Kidney epithelial cell (primary cell): ENCODE measurements around the gene GRWD1. TPM values are rescaled to one million over a fixed set of nuclear protein-coding genes. Genes with fewer than 3 reads are reported as not detected.
"Not testable (repeated sequence)": the region's sequence is repeated elsewhere in the genome, so short reads cannot be mapped to it uniquely, and the experiment has no call there.

ENCODE experiments used
- DNase-seq: peaks from one replicate; pipeline ENCODE4 v3.0.0-alpha.2; 2010; ENCODE audit warnings: low read depth
- H3K27me3 ChIP-seq: 2 replicates; pipeline ENCODE4 v1.6.0; 2011; ENCODE audit warnings: low read length; ENCODE audit not compliant: control insufficient read depth, insufficient read depth
- H3K36me3 ChIP-seq: 2 replicates; pipeline ENCODE4 v1.5.1; 2011; ENCODE audit warnings: low read length; ENCODE audit not compliant: control insufficient read depth, insufficient read depth
- H3K4me3 ChIP-seq: 2 replicates; pipeline ENCODE4 v1.5.1; 2011; ENCODE audit warnings: low read depth, mild to moderate bottlenecking, control low read depth, low read length
- total RNA-seq: library from RNA; depleted of rRNA; stranded (reverse); fragments of >200 nt; gene quantifications from 2 replicates; pipeline ENCODE4 v1.2.3, GENCODE V29; 2015
- TF ChIP-seq, protein P1 (sequence below): IDR thresholded peaks from 2 replicates; pipeline ENCODE4 v1.5.1; 2011; ENCODE audit warnings: mild to moderate bottlenecking, moderate library complexity, low read length, control low read depth, inconsistent platforms; ENCODE audit not compliant: insufficient read depth, poor library complexity, severe bottlenecking

Gene GRWD1
- total RNA-seq, 1 donor from 2014 or later = 47.1 TPM

DNA sequence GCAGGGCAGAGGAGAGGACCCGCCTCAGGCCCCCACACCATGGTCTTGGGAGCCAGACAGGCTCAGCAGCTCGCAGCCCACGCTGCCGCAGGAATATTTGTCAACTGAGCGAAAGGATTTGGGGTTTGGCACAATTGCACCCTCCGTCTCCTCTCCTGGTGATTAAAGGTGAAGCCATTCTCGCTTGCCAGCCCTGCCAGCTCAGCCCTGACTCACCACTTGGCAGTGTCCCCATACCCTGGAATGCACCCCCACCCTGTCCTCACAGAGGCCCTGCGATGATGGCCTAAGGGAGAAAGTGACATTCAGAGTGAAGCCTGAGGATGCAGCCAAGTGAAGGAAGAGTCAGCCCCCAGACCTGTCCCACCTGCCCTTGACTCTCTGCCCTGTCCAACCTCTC is 42.2 kb downstream of the GRWD1 start:
- no peak for DNase-seq
- Histone ChIP-seq H3K4me3 (no peak overlapping the region), H3K27me3 (no peaks in the 10 kb centered on the region), H3K36me3 (no peaks in the 10 kb centered on the region)
- TF ChIP-seq, protein P1, sequence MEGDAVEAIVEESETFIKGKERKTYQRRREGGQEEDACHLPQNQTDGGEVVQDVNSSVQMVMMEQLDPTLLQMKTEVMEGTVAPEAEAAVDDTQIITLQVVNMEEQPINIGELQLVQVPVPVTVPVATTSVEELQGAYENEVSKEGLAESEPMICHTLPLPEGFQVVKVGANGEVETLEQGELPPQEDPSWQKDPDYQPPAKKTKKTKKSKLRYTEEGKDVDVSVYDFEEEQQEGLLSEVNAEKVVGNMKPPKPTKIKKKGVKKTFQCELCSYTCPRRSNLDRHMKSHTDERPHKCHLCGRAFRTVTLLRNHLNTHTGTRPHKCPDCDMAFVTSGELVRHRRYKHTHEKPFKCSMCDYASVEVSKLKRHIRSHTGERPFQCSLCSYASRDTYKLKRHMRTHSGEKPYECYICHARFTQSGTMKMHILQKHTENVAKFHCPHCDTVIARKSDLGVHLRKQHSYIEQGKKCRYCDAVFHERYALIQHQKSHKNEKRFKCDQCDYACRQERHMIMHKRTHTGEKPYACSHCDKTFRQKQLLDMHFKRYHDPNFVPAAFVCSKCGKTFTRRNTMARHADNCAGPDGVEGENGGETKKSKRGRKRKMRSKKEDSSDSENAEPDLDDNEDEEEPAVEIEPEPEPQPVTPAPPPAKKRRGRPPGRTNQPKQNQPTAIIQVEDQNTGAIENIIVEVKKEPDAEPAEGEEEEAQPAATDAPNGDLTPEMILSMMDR = no peak

DNA sequence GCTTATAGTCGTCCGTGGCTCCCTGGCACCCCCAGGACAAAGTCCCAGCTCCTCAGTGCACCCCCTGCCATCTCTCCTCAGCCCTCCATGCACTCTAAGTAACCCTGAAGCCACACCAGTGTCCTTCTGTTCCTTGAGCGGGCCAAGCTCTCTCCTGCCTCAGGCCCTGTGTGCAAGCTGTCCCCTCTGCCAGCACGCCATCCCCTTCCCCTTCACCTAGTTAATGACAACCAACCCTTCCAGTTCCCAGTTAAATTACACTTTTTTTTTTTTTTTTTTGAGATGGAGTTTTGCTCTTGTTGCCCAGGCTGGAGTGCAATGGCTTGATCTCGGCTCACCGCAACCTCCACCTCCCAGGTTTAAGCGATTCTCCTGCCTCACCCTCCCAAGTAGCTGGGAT is 42.7 kb downstream of the GRWD1 start:
- not testable (repeated sequence) for H3K27me3 ChIP-seq, H3K4me3 ChIP-seq, DNase-seq, H3K36me3 ChIP-seq

DNA sequence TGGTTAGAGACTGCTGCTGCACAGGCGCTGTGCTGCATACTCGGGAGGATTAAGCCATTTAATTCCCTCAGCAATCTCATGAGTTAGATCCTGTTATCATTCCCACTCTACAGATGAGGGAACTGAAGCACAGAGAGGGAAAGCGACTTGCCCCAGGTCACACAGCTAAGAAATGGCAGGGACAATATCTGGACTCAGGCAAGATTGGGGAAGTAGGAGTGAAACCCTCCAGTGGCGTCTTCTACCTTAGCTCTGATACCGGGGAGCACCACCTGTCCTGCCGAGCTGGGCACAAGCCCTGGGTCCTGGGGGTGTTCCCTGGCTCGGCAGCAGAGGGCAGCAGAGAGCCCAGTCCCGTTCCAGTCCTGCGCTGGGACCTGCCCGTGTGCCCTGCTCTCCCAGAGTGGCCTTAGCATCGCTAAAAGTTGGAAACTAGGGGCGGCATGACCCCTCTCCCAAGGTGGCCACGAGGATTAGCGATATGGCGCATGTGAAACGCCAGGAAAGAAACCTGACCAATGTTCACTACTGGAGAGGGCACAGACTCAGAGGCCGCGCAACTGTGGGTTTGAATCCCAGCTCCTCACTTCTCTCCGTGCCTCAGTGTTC is 43.9 kb downstream of the GRWD1 start:
- Histone ChIP-seq H3K4me3 (no peak overlapping the region), H3K27me3 (no peaks in the 10 kb centered on the region), H3K36me3 (no peaks in the 10 kb centered on the region)
- DNase-seq = no peak
- TF ChIP-seq, protein P1 = peak; percentile 96

DNA sequence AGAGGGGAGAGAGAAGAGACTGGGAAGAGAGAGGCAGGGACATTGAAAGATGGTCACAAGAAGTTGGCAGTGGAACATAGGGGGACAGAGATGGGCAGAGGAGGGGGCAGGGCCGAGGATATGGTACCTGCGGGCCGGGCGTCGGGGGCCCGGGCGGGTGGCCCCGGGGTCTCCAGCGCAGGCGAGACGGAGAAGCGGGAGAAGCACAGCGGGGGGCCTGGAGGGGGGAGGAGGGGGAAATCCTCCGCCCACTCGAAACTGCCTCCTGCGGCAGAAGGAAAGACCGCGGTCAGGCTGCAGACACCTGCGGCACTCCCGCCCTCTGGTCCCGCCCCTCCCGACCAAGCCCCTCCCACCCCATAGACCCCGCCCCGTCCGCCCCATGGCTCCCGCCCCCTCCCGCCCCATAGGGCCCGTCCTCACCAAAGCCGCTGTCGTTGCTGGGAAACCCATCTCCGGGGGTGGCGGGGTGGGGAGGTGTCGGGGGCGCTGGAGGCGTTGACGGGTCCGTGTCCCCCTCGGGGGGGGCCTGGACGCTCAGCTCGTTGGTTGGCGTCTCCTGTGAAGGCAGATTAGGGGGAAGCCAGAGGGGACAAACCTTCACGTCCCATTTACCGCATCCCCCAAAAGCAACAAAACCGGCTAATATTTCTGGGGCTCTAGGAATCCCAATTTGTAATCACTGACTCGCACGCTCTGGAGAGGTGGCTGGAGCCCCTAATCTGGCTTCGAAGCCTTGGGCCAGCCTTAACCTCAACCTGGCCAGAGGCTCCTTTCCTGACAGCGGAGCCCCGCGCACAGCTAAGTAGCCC is 45.4 kb downstream of the GRWD1 start:
- H3K4me3 ChIP-seq = peak overlapping the region; percentile 3
- H3K36me3 ChIP-seq = no peaks in the 10 kb centered on the region
- H3K27me3 ChIP-seq = no peaks in the 10 kb centered on the region
- no peak for DNase-seq
- TF ChIP-seq, protein P1 = no peak

DNA sequence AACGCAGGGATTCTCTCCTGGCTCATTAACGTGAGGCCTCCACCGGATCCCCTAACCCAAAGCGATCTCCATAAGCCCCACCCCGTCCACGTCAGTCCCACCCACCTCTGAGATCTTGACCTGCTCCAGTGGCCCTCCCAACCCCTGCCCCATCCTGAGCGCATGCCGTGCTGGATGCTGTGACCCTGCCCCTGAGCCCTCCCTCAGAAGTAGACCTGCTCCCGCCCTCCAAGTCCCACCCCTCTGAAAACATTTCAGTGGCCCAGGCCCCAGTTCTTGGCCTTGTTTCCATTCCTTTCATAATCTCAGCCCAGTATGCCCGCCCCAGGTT is 46.0 kb downstream of the GRWD1 start:
- no peaks in the 10 kb centered on the region for H3K27me3 ChIP-seq
- no peaks in the 10 kb centered on the region for H3K36me3 ChIP-seq
- no peak overlapping the region for H3K4me3 ChIP-seq
- no peak for DNase-seq
- TF ChIP-seq, protein P1 = no peak

DNA sequence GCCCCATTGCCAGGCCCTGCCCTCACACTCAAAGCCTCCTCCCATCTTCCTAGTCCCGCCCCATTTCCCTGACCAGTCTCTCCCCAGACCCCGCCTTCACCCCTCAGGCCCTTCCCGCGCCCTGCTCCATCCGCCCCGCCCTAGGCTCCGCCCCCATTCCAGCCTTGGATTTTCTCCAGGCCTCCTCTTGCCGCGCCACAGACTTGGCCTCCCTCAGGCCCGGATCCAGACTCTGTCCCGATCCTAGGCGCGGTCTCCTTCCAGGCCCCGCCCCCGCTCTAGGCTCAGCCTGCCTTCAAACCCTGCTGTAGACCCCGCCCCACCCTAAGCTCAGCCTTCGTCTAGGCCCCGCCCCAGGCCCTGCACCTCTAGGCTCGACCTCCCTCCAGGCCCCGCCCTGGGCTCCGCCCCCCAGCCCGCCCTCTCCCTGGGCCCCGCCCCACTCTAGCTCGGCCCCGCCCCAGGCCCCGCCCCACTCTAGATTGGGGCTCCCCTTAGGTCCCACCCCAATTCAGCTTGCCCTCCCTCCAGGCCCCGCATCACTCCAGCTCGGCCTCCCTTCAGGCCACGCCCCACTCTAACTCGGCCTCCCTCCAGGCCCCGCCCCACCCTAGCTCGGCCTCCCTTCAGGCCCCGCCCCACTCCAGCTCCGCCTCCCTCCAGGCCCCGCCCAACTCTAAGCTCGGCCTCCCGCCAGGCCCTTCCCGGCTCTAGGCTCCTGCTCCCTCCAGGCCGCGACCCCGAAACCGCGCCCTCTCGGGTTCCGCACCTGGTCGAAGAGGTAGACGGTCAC is 47.3 kb downstream of the GRWD1 start:
- Histone ChIP-seq H3K27me3 (peaks cover 12% of the 10 kb centered on the region), H3K4me3 (peak overlapping the region; percentile 72), H3K36me3 (no peaks in the 10 kb centered on the region)
- TF ChIP-seq, protein P1 = no peak
- peak; percentile 79 for DNase-seq
